PFSK-1 (cell line): ENCODE data around the gene STIP1.

ENCODE experiments used
- FOXP2 ChIP-seq: optimal IDR thresholded peaks from 2 replicates; pipeline ENCODE3; 2011; ENCODE audit warnings: borderline replicate concordance, control low read depth, inconsistent platforms; ENCODE audit not compliant: insufficient read depth; ENCODE audit errors: extremely low read length, extremely low read depth
- POLR2AphosphoS5 ChIP-seq: IDR thresholded peaks from 2 replicates; pipeline ENCODE4 v1.6.1; 2012; ENCODE audit warnings: low read depth, mild to moderate bottlenecking, control low read depth, low read length, moderate library complexity
- REST ChIP-seq, 2 experiments: IDR thresholded peaks; 2 replicates each; pipeline versions ENCODE4 v1.6.1 to v1.8.0; 2011 to 2012; ENCODE audit warnings: low read depth in 2 of 2, low read length in 2 of 2, control low read depth in 1 of 2, inconsistent platforms in 1 of 2, mild to moderate bottlenecking in 1 of 2, moderate library complexity in 1 of 2; ENCODE audit not compliant: insufficient read depth in 1 of 2
- SIN3A ChIP-seq: IDR thresholded peaks from 2 replicates; pipeline ENCODE4 v1.6.1; 2012; ENCODE audit warnings: mild to moderate bottlenecking, low read length, moderate library complexity, borderline replicate concordance; ENCODE audit not compliant: insufficient read depth
- TAF1 ChIP-seq: IDR thresholded peaks from 2 replicates; pipeline ENCODE4 v1.6.1; 2012; ENCODE audit warnings: low read length, control low read depth, borderline replicate concordance; ENCODE audit not compliant: insufficient read depth

The STIP1 gene

GRCh38 chr11:64219755-64220154 is 33.8 kb downstream of the STIP1 start:
- TF ChIP-seq POLR2AphosphoS5 (no peak), SIN3A (no peak)

- TF ChIP-seq SIN3A (no peak), REST (IDR thresholded peaks at IDR 0.05; ENCODE audit: insufficient read depth in 1 of 2, low read depth in 2 of 2, low read length in 2 of 2) (no peak), TAF1 (no peak), FOXP2 (no peak), POLR2AphosphoS5 (no peak)
These were observed 34.3 kb downstream of the STIP1 start for GRCh38 chr11:64220271-64220670.

GRCh38 chr11:64220798-64221197 is 34.8 kb downstream of the STIP1 start:
- TF ChIP-seq REST (IDR thresholded peaks at IDR 0.05; ENCODE audit: insufficient read depth in 1 of 2, low read depth in 2 of 2, low read length in 2 of 2) (no peak), TAF1 (no peak), SIN3A (no peak), POLR2AphosphoS5 (no peak), FOXP2 (no peak)

- TF ChIP-seq POLR2AphosphoS5, result no peak
- TF ChIP-seq REST (IDR thresholded peaks at IDR 0.05; ENCODE audit: insufficient read depth in 1 of 2, low read depth in 2 of 2, low read length in 2 of 2), result no peak
- TF ChIP-seq SIN3A, result no peak
- no peak for TF ChIP-seq FOXP2
- TF ChIP-seq TAF1, result no peak
These were observed 36.7 kb downstream of the STIP1 start for GRCh38 chr11:64222651-64223000.

- no peak for TF ChIP-seq REST (IDR thresholded peaks at IDR 0.05; ENCODE audit: insufficient read depth in 1 of 2, low read depth in 2 of 2, low read length in 2 of 2)
- TF ChIP-seq FOXP2, result no peak
- no peak for TF ChIP-seq TAF1
- TF ChIP-seq SIN3A, result no peak
- no peak for TF ChIP-seq POLR2AphosphoS5
These were observed 37.2 kb downstream of the STIP1 start for GRCh38 chr11:64223001-64223651.
